Fibroblast of villous mesenchyme (primary cell): ENCODE results near the gene CTU2. TPM values are rescaled to one million over a fixed set of nuclear protein-coding genes. Genes with fewer than 3 reads are reported as not detected.

Experiments used
- DNase-seq: peaks from one replicate; pipeline ENCODE4 v3.0.0-alpha.2; 2010; ENCODE audit warnings: low read depth
- H3K4me3 ChIP-seq: 2 replicates; pipeline ENCODE4 v1.5.1; 2011; ENCODE audit warnings: low read depth, mild to moderate bottlenecking, low read length
- total RNA-seq: library from RNA; depleted of rRNA; stranded (reverse); fragments of >200 nt; gene quantifications from 2 replicates; pipeline ENCODE4 v1.2.3, GENCODE V29; 2012
- TF ChIP-seq, protein P1 (sequence below): IDR thresholded peaks from 2 replicates; pipeline ENCODE4 v1.5.1; 2012; ENCODE audit warnings: low read depth, mild to moderate bottlenecking, low read length; ENCODE audit not compliant: insufficient read depth

The CTU2 gene
- total RNA-seq, 1 donor: 19.4 TPM

DNA sequence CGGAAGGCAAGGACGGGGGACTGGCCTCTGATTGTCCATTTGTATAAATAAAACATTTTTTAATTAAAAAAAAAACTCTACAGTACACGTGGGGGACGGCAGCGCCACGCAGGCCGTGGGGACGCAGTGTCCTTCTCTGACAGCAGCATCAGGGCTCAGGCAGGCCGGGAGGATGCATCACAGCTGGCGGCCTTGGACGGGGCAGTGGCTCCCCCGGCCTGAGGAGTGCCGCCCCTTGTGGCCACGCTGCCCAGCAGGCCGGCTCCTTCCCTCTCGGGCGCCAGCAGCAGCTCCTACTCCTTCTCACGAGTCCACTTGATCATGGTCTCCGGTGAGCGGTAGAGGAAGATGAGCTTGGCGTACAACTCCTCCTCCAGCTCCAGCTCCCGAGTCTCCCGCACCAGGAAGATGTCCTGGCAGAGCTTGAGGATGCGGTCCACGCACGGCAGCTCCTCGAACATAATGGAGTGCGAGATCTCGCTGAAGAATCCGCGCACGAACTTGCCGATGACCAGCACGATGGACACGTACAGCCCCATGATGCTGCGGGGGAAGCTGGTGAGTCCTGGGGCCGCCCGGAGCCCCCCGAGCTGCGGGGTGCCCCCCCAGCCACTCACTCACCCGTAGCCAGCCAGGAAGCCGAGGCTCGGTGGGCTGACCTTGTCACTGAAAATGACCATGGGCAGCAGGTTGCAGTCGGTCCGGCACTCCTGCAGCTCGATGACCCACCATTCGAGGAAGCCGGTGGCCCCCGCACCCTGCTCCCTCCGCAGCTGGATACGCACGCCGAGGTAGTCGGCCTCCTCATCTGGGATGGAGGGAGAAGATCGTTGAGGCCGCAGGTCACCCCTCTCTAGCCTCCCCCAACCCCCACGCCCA is 9.2 kb downstream of the CTU2 start:
- no peak overlapping the region for H3K4me3 ChIP-seq
- DNase-seq: no peak
- TF ChIP-seq, protein P1, sequence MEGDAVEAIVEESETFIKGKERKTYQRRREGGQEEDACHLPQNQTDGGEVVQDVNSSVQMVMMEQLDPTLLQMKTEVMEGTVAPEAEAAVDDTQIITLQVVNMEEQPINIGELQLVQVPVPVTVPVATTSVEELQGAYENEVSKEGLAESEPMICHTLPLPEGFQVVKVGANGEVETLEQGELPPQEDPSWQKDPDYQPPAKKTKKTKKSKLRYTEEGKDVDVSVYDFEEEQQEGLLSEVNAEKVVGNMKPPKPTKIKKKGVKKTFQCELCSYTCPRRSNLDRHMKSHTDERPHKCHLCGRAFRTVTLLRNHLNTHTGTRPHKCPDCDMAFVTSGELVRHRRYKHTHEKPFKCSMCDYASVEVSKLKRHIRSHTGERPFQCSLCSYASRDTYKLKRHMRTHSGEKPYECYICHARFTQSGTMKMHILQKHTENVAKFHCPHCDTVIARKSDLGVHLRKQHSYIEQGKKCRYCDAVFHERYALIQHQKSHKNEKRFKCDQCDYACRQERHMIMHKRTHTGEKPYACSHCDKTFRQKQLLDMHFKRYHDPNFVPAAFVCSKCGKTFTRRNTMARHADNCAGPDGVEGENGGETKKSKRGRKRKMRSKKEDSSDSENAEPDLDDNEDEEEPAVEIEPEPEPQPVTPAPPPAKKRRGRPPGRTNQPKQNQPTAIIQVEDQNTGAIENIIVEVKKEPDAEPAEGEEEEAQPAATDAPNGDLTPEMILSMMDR: no peak

DNA sequence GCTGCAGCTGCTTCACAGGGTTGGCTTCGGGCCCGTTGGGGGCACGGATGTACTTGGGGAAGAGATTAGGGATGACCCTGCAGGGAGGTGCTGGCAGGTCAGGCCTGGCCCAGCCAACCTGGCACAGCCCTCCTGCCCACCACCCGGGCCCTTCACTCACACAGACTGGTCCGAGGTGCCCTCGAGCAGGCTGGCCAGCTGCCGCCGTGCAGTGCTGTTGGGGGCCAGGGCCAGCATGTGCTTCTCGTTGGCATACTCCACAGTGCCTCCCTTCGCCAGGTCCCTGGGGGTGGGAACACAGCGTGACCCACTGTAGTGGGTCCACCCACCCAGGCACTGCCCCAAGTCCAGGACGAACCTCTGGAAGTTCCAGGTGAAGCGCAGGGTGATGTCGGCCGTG is 9.9 kb downstream of the CTU2 start:
- no peak for DNase-seq
- no peak overlapping the region for H3K4me3 ChIP-seq
- TF ChIP-seq, protein P1: no peak

DNA sequence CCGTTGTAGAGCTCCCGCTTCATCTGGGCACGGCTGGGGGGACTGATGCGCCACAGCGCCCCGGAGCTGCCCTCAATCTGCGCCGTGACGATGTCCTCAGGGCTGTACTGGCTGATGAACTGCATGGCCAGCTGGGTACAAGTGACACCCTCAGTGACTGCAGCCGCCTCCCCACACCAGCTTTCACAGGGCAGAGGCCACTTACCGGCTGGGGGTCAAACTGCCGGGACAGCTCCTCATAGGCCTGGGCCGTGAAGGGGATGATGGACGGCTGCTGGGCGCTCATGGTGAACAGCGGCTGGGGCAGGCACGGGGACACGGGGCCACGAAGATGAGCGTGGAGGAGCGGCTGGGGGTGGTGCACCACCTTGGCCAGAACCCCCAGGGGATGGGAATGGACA is 10.3 kb downstream of the CTU2 start:
- no peak overlapping the region for H3K4me3 ChIP-seq
- DNase-seq: no peak
- TF ChIP-seq, protein P1: no peak

DNA sequence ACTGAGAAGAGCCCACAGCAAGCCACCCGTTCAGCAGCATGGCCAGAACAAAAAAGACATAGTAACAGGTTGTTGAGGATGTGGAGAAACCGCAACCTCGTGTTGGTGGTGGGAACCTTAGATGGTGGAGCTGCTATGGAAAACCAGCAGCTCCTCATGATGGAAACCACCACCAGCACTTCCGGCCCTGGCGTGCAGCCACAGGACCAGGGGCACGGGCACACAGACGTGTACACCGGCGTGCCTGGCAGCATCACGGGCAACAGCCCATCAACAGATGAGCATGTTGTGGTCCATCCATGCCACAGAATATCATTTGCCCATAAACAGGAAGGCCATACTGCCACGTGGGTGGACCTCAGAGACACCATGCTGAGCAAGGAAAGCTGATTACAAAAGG is 11.9 kb downstream of the CTU2 start:
- TF ChIP-seq, protein P1: no peak

DNA sequence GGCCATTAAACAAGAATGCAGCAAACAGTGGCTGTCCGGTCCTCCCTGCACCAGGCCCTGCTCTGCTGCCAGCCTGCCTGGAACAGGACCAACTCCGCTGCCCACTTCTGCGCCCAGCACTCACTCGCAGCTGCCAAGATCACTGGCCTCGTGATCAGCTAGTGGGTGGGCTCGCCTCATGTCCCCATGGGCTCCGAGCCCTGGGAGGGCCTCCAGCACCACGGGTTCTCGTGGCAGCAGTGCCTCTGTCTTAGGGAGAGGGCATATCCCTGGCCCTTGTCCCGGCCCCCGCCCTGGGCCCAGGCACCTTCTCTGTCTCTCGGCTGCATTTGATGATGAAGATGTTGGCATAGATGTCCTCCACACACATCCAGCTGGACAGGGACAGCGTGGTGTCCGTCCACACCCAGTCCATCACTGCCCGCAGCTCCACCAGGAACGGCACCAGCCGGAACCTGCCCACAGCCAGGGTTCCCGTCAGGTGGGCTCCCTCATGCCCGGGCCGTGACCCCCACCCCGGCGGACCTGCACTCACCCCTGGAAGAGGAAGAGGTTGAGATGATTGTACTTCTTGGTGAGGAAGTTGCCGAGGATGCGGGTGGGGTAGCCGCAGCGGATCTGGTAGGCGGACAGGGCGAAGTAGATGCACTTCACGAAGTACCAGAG is 13.1 kb downstream of the CTU2 start:
- TF ChIP-seq, protein P1: no peak

More for the DNA sequence above, 11.9 kb downstream of the CTU2 start:
- H3K4me3 ChIP-seq: no peak overlapping the region
- no peak for DNase-seq

DNA sequence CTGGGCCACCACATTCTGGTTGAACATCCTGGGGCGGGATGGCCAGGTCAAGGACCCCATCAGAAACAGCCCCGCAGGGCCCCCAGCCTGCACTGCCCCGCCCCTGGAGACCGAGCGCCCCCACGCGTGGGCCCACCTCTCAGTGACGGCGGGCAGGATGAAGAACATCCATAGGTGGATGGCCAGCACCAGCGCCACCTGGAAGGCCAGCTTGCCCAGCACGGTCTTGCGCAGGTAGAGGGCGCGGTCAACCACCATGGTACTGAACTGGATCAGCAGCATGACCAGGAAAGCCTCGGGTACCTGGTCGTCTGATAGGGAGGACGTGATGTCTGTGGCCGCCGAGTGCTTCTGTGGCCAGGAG is 13.6 kb downstream of the CTU2 start:
- DNase-seq: no peak
- TF ChIP-seq, protein P1: no peak
- no peak overlapping the region for H3K4me3 ChIP-seq

More for the DNA sequence above, 13.1 kb downstream of the CTU2 start:
- no peak for DNase-seq
- no peak overlapping the region for H3K4me3 ChIP-seq
